ENCODE data around the gene CLCA1.

CLCA1 gene

GRCh38 chr1:86435327-86435726, 33.4 kb upstream of the CLCA1 start:
- TF ChIP-seq EZH2 (IDR thresholded peaks at IDR 0.05; ENCODE audit: borderline replicate concordance, low read length), result no peak
- no peak for TF ChIP-seq CTCF (IDR thresholded peaks at IDR 0.05; ENCODE audit: low read length)

GRCh38 chr1:86436041-86436440, 32.7 kb upstream of the CLCA1 start:
- Histone ChIP-seq H3K79me2 (ENCODE audit: insufficient read depth, low read length) (no peaks in the 10 kb centered on the region), H3K36me3 (ENCODE audit: insufficient read depth, low read length) (no peaks in the 10 kb centered on the region), H3K4me3 (ENCODE audit: low read depth, low read length, poor library complexity, severe bottlenecking) (no peak overlapping the region), H3K4me2 (ENCODE audit: low read length) (no peak overlapping the region), H3K4me1 (ENCODE audit: insufficient read depth, low read length, severe bottlenecking) (no peaks in the 10 kb centered on the region), H3K9ac (ENCODE audit: low read length) (no peak overlapping the region), H3K9me3 (ENCODE audit: low read length) (no peaks in the 10 kb centered on the region), H3F3A (ENCODE audit: insufficient read depth, low read length) (no peaks in the 10 kb centered on the region), H4K20me1 (ENCODE audit: insufficient read depth, low read length) (no peaks in the 10 kb centered on the region), H3K9me2 (ENCODE audit: low read depth, low read length) (no peaks in the 10 kb centered on the region), H3K27ac (ENCODE audit: low read depth, low read length, poor library complexity, severe bottlenecking) (no peak overlapping the region), H3K27me3 (ENCODE audit: insufficient read depth, low read length) (no peaks in the 10 kb centered on the region), H2AFZ (ENCODE audit: low read length) (no peak overlapping the region)
- TF ChIP-seq EZH2 (IDR thresholded peaks at IDR 0.05; ENCODE audit: borderline replicate concordance, low read length) (no peak), CTCF (IDR thresholded peaks at IDR 0.05; ENCODE audit: low read length) (no peak)

More at GRCh38 chr1:86435327-86435726, 33.4 kb upstream of the CLCA1 start:
- Histone ChIP-seq H3F3A (ENCODE audit: insufficient read depth, low read length) (no peaks in the 10 kb centered on the region), H3K4me2 (ENCODE audit: low read length) (no peak overlapping the region), H3K9ac (ENCODE audit: low read length) (no peak overlapping the region), H4K20me1 (ENCODE audit: insufficient read depth, low read length) (no peaks in the 10 kb centered on the region), H2AFZ (ENCODE audit: low read length) (no peak overlapping the region), H3K27me3 (ENCODE audit: insufficient read depth, low read length) (no peaks in the 10 kb centered on the region), H3K9me3 (ENCODE audit: low read length) (no peaks in the 10 kb centered on the region), H3K36me3 (ENCODE audit: insufficient read depth, low read length) (no peaks in the 10 kb centered on the region), H3K4me1 (ENCODE audit: insufficient read depth, low read length, severe bottlenecking) (no peaks in the 10 kb centered on the region), H3K4me3 (ENCODE audit: low read depth, low read length, poor library complexity, severe bottlenecking) (no peak overlapping the region), H3K79me2 (ENCODE audit: insufficient read depth, low read length) (no peaks in the 10 kb centered on the region), H3K27ac (ENCODE audit: low read depth, low read length, poor library complexity, severe bottlenecking) (no peak overlapping the region), H3K9me2 (ENCODE audit: low read depth, low read length) (no peaks in the 10 kb centered on the region)

- TF ChIP-seq CTCF (IDR thresholded peaks at IDR 0.05; ENCODE audit: low read length) (no peak), EZH2 (IDR thresholded peaks at IDR 0.05; ENCODE audit: borderline replicate concordance, low read length) (no peak)
- Histone ChIP-seq H3K9ac (ENCODE audit: low read length) (no peak overlapping the region), H3K79me2 (ENCODE audit: insufficient read depth, low read length) (no peaks in the 10 kb centered on the region), H3K27me3 (ENCODE audit: insufficient read depth, low read length) (no peaks in the 10 kb centered on the region), H3K9me2 (ENCODE audit: low read depth, low read length) (no peaks in the 10 kb centered on the region), H3K4me1 (ENCODE audit: insufficient read depth, low read length, severe bottlenecking) (no peaks in the 10 kb centered on the region), H4K20me1 (ENCODE audit: insufficient read depth, low read length) (no peaks in the 10 kb centered on the region), H3K36me3 (ENCODE audit: insufficient read depth, low read length) (no peaks in the 10 kb centered on the region), H3F3A (ENCODE audit: insufficient read depth, low read length) (no peaks in the 10 kb centered on the region), H2AFZ (ENCODE audit: low read length) (no peak overlapping the region), H3K9me3 (ENCODE audit: low read length) (no peaks in the 10 kb centered on the region), H3K4me2 (ENCODE audit: low read length) (no peak overlapping the region), H3K27ac (ENCODE audit: low read depth, low read length, poor library complexity, severe bottlenecking) (no peak overlapping the region), H3K4me3 (ENCODE audit: low read depth, low read length, poor library complexity, severe bottlenecking) (no peak overlapping the region)
Observed at GRCh38 chr1:86441581-86441980, 27.1 kb upstream of the CLCA1 start.

Measured in OCI-LY1 (cell line).